Measurements from ENCODE around the gene RSPH10B2.
"Not testable (repeated sequence)": the region's sequence is repeated elsewhere in the genome, so short reads cannot be mapped to it uniquely, and the experiment has no call there.

RSPH10B2 gene

GRCh38 chr7:6753964-6754363, at the start of gene RSPH10B2:
Gene RSPH10B2, plus strand, starts transcription at chr7:6754103. Its CDS starts 3,575 bp downstream, at chr7:6757678.
- DNase-seq (ENCODE audit: low read depth, low spot score), result peak; percentile 11

DNA sequence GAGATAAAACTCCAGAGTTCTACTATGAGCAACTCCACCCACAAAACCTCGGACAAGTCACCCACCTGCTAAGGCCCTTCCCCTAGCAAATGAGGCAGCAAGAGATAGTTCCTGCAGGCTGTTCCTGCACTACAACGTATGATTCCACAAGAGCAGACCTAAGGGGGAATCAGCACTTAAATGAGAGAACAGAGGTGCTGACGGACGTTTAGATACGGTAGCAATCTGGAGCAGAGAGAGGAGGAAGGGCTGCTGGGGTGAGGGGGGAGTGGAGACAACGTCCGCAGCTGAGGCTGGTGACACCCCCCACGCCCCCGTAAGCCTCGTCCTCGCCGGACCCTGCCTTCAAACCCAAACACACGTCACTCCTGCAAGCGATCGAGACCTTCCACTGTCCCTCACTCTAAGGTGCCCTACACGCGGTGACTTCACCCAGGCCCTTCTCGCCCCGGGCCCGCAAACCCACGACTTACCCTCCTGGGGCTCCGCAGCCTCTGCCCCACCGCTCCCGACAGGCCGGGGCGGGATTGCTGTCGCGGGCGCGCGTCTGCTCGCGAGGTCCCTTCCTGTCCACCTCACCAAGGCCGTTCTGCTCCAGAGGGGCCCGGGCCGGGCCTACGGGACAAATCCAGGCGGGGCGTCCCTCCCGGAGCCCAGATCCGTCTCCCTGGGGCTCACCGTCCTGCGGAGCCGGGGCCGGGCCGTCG, 47.8 kb upstream of the RSPH10B2 start:
- DNase-seq (ENCODE audit: low read depth, low spot score), result peak; percentile 66

GRCh38 chr7:6706666-6707407, 47.1 kb upstream of the RSPH10B2 start, which contains the start of gene ZNF12:
Gene ZNF12, minus strand, starts transcription at chr7:6706947. Its CDS starts 1,774 bp downstream, at chr7:6705173.
- DNase-seq (ENCODE audit: low read depth, low spot score), result peak; percentile 98

- no peak for DNase-seq (ENCODE audit: low read depth, low spot score)
These were observed 45.6 kb upstream of the RSPH10B2 start for GRCh38 chr7:6708304-6708703.

DNA sequence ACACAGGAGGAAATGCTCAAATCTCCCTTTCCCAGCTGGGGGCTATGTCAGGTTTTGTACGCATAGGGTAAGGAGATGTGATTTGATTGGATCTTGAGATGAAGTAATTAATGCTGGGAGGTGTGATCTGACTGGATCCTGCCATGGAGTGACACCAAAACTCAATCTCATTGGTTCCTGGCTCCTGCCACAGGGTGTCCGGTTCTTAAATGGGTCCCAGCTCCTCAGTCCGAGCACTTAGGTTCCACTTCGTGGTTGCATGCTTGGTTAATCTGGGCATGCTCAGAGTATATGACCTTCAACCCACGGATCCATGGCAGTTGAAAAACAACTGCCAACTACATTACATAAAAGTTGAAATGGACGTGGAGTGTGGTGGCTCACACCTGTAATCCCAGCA, 44.1 kb upstream of the RSPH10B2 start:
- DNase-seq (ENCODE audit: low read depth, low spot score), result no peak

GRCh38 chr7:6714360-6714759, 39.5 kb upstream of the RSPH10B2 start:
- no peak for DNase-seq (ENCODE audit: low read depth, low spot score)

DNA sequence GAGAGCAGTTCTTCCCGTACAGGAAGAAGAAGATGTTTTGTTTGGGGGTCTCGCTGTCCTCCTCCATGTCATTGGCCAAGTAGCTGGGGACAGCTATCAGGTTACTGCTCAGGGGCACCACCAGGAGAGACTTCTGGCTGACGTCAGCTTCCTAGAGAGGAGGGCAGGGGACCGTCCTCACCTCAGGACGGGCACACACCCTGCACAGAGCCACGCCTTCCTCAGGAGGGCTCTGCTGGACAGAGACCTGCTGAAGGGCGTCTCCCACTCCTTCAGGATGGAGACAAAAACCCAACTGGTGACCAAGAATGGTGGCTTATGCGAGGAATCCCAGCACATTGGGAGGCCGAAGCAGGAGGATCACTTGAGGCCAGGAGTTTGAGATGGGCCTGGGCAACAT, 38.0 kb upstream of the RSPH10B2 start:
- DNase-seq (ENCODE audit: low read depth, low spot score), result not testable (repeated sequence)

DNA sequence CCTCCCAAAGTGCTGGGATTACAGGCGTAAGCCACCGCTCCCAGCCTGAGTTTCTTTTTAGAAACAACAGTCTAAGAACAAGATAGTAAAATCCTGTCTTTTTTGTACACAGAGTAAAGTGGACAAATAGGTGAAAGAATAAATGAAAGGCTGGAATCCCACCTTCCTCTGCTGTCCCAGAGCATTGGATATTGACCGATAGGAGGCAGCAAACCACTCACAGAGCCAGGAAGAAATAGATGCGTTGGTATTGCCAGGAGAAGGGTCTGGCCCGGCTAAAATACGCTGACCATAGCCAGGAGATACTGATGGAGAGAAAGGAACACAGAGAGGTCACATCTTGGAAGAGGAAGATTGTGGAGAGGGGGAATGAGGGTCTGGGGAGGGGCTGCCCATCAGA, 35.8 kb upstream of the RSPH10B2 start:
- DNase-seq (ENCODE audit: low read depth, low spot score), result no peak

- DNase-seq (ENCODE audit: low read depth, low spot score), result not testable (repeated sequence)
These were observed 29.6 kb upstream of the RSPH10B2 start for GRCh38 chr7:6724351-6724750.

DNA sequence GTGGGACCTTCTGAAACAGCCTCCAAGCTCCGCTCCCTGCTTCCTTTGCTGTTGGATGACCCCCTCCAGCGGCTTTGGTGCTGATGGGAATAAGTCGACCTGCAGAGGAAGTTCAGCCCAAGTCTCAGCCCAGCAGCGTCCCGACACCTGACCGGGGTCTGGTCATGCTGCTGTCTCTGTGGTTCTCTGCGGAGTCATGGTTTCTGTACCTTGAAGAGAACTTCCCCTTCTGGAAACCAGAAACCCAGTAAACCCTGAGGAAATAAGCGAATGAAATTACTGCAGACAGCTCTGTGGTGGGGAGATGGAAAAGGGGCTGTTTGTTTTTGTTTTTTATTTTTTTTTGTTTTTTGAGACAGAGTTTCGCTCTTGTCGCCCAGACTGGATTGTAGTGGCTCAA, 28.9 kb upstream of the RSPH10B2 start:
- DNase-seq (ENCODE audit: low read depth, low spot score), result no peak

DNA sequence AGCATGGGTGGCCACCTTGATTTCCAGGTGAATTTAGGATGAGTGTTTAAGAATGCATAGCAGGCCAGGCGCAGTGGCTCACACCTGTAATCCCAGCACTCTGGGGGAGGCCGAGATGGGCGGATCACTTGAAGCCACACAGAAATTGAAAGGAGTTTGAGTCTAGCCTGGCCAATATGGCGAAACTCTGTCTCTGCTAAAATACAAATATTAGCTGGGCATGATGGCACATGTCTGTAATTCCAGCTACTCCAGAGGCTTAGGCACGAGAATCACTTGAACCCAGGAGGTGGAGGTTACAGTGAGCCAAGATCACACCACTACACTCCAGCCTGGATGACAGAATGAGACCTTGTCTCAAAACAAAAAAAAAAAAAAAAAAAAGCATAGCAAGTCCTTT, 27.6 kb upstream of the RSPH10B2 start:
- DNase-seq (ENCODE audit: low read depth, low spot score), result not testable (repeated sequence)

GRCh38 chr7:6727663-6728062, 26.2 kb upstream of the RSPH10B2 start:
- DNase-seq (ENCODE audit: low read depth, low spot score), result no peak

DNA sequence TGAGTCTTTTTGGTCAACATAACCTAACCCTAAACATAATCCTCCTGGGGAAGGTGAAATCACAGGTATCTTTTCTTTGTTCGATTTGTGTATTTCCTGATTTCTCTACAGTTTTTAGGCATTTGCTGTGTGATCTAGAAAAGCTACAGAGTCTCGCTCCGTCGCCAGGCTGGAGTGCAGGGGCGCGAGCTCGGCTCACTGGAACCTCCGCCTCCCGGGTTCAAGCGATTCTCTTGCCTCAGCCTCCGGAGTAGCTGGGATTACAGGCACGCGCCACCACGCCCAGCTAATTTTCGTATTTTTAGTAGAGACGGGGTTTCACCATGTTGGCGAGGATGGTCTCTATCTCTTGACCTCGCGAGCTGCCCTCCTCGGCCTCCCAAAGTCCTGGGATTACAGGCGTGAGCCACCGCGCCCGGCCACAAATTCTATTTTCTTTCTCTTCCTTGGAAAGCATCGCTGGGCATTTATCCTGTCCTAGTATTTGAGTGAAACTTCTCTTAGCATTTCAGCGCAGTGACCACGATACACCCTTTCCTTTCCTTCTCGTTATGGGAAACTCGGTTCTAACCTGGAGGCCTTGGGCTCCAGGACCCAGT, 24.9 kb upstream of the RSPH10B2 start:
- DNase-seq (ENCODE audit: low read depth, low spot score), result not testable (repeated sequence)

GRCh38 chr7:6729492-6730342, 24.2 kb upstream of the RSPH10B2 start:
- peak; percentile 97 for DNase-seq (ENCODE audit: low read depth, low spot score)

GRCh38 chr7:6730343-6730633, 23.6 kb upstream of the RSPH10B2 start:
- no peak for DNase-seq (ENCODE audit: low read depth, low spot score)

GRCh38 chr7:6738415-6738814, 15.5 kb upstream of the RSPH10B2 start:
- not testable (repeated sequence) for DNase-seq (ENCODE audit: low read depth, low spot score)

DNA sequence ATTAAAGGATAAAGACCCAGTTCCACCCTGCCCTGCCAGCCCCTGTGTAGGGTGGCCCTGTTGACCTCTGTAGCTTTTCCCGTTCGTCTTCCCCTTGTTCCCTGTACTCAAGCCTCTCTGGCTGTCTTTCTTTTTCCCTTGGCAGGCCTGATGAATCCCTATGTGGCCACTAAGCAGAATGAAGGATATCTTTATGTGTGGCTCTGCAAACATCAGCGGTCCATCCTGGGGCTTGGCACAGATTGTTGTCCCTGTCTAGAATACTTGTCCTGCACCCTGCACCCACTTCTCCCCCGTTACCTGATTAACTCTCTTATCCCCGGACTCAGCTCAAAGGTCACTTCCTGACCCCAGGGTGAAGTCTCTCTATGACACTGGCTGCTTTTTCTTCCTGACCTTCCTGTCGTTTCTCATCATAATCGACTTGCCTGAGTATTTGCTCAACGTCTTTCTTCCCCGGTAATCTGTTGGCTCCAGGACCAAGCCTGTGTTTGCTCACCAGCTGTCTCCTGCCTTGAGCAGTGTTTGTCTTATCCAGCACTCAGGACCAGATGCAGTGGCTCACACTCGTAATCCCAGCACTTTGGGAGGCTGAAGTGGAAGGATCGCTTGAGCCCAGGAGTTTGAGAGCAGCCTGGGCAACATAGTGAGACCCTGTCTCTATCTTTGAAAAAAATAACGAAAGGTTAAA, 9.3 kb upstream of the RSPH10B2 start:
- DNase-seq (ENCODE audit: low read depth, low spot score), result not testable (repeated sequence)

- not testable (repeated sequence) for DNase-seq (ENCODE audit: low read depth, low spot score)
These were observed 4.6 kb upstream of the RSPH10B2 start for GRCh38 chr7:6749335-6749734.

- not testable (repeated sequence) for DNase-seq (ENCODE audit: low read depth, low spot score)
These were observed 3.7 kb upstream of the RSPH10B2 start for GRCh38 chr7:6750173-6750572.

- DNase-seq (ENCODE audit: low read depth, low spot score), result not testable (repeated sequence)
These were observed 7.3 kb downstream of the RSPH10B2 start for GRCh38 chr7:6761186-6761585.

- not testable (repeated sequence) for DNase-seq (ENCODE audit: low read depth, low spot score)
These were observed 27.7 kb downstream of the RSPH10B2 start for GRCh38 chr7:6781581-6781980.

All from astrocyte of the hippocampus (primary cell).